H1 (cell line): Measurements from ENCODE around the gene IL12B. TPM values are rescaled to one million over a fixed set of nuclear protein-coding genes. Genes with fewer than 3 reads are reported as not detected.

ENCODE experiments used
- CBX5 ChIP-seq: fragments of 300-800, 300-1000 bp; sonication (generic); IDR thresholded peaks from 2 replicates; pipeline ENCODE4 v1.7.1; 2016; ENCODE audit warnings: antibody characterized with exemption, low read length, low read depth
- CBX8 ChIP-seq: fragments of 300-800, 300-1000 bp; sonication (generic); IDR thresholded peaks from 2 replicates; pipeline ENCODE4 v1.7.1; 2016; ENCODE audit warnings: low read depth, low read length, borderline replicate concordance
- CEBPB ChIP-seq: IDR thresholded peaks from 2 replicates; pipeline ENCODE4 v1.6.1; 2012; ENCODE audit warnings: low read depth, low read length
- KDM4A ChIP-seq: IDR thresholded peaks from one replicate; pipeline ENCODE4 v1.7.1; 2012; ENCODE audit warnings: low read depth, mild to moderate bottlenecking, moderate library complexity, low read length, inconsistent platforms; ENCODE audit not compliant: severe bottlenecking
- RAD21 ChIP-seq, 2 experiments: IDR thresholded peaks in 1 of 2; conservative IDR thresholded peaks in 1 of 2; 2 replicates each; pipeline ENCODE4 v1.6.1; 2011; ENCODE audit warnings: low read depth in 2 of 2, low read length in 2 of 2, improper control_type of control experiment in 1 of 2, inconsistent platforms in 1 of 2, mild to moderate bottlenecking in 1 of 2, moderate library complexity in 1 of 2
- SIRT6 ChIP-seq: IDR thresholded peaks from one replicate; pipeline ENCODE4 v1.7.1; 2012; ENCODE audit warnings: low read length, inconsistent platforms
- SUZ12 ChIP-seq: fragments of 200-600 bp; sonication (generic); IDR thresholded peaks from 2 replicates; pipeline ENCODE4 v1.6.1; 2012; ENCODE audit warnings: mild to moderate bottlenecking, inconsistent platforms, low read length, moderate library complexity, mixed read lengths
- TAF7 ChIP-seq: optimal IDR thresholded peaks from 2 replicates; pipeline ENCODE3; 2011; ENCODE audit warnings: low read depth, mild to moderate bottlenecking, inconsistent platforms, low read length, moderate library complexity, borderline replicate concordance
- TCF12 ChIP-seq: IDR thresholded peaks from 2 replicates; pipeline ENCODE4 v1.6.1; 2011; ENCODE audit warnings: low read depth, mild to moderate bottlenecking, low read length
- polyA plus RNA-seq, 7 experiments: library from polyadenylated mRNA; depleted of rRNA in 3 of 7; stranded (reverse) in 5 of 7; unstranded in 2 of 7; fragments of >200 nt in 5 of 7; fragments of 200-250 nt in 2 of 7; gene quantifications; 1 replicate in 5 of 7; 2 replicates in 1 of 7; 4 replicates in 1 of 7; pipeline versions ENCODE4 v1.2.1 to v1.2.3, GENCODE V29; 2011 to 2013; ENCODE audit warnings: missing spikeins in 2 of 7, mixed read lengths in 2 of 7
- total RNA-seq: library from RNA; stranded (reverse); fragmentation: NEBNext Ultra II Directional; extraction: Animal tissue kit (Norgen Biotek cat#: 25700); gene quantifications from 2 replicates; pipeline ENCODE4 v1.2.1, GENCODE V29; 2021

IL12B gene
- total and polyA plus RNA-seq, 2 of the 8 experiments (the other 6 are each of a cell fraction or from before 2014, with no cell fraction given): not detected

DNA sequence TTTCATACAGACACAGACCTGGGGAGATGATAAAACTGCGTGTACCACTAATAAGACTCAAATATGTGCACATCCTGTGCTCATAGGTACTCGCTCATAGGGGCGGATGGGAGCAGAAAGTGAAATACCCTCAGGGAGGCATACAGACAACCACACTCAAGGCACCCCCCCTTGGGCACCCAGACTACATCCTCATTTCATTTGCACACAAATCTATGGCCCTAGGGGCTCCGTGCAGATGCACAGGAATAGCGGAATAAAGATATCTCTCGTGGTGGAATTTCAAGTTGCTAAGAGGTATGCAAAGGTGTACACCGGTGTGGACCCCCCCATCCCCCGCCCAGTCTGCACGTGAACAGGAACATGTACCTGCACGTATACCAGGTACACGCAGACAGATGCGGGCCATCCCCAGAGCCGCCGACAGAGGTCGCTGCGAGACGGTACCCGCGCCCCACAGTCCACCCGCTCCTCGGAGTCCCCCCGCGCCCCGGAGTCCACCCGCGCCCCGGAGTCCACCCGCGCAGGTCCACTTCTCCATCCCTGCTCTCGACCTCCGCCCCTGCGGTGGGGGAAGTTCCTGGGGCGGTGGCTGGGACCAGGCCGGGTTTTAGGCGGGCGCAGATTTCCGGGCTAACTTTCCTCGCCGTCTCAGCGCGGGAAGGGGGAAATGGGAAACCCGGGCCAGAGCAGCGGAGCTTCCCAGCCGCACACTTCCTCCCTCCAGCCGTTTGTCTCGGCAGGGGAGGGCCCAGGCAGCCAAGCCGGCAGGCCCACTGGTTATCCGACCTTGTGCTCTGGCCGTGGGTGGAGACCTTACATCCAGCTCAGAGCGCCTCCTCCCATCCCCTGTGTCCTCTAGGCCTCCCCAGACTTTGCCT is 1.0 kb upstream of the IL12B start (continued):
- TF ChIP-seq RAD21 (IDR thresholded peaks at IDR 0.05 in 1 of 2, conservative IDR thresholded peaks at IDR 0.05 in 1 of 2; ENCODE audit: low read depth in 2 of 2, low read length in 2 of 2) (peak; percentile 48 to 51; a peak in 3 of 4 replicates), TAF7 (no peak), SUZ12 (no peak), CBX8 (no peak), CEBPB (no peak), CBX5 (no peak), SIRT6 (no peak), KDM4A (peak; percentile 81), TCF12 (no peak)
- TF ChIP-seq, all 59 proteins: peak for 10
